Ascending aorta (tissue), 2 donors: ENCODE results near the gene CEP41. TPM values are rescaled to one million over a fixed set of nuclear protein-coding genes. Genes with fewer than 3 reads are reported as not detected.

Experiments
- DNase-seq, 2 donors: peaks; one replicate each; pipeline ENCODE4 v3.0.0-alpha.2; 2019; ENCODE audit warnings: low spot score in 2 of 2
- H3K27ac ChIP-seq, 2 donors: fragments of 200-600 bp; sonication (generic); one replicate each; pipeline ENCODE4 v1.5.1; 2016 to 2017; ENCODE audit warnings: mild to moderate bottlenecking in 1 of 2
- H3K27me3 ChIP-seq: fragments of 200-600 bp; sonication (generic); one replicate; pipeline ENCODE4 v1.5.1; 2017
- H3K36me3 ChIP-seq, 2 donors: fragments of 200-600 bp; sonication (generic); one replicate each; pipeline ENCODE4 v1.5.1; 2016
- H3K4me1 ChIP-seq, 2 donors: fragments of 200-600 bp; sonication (generic); one replicate each; pipeline ENCODE4 v1.5.1; 2016 to 2017; ENCODE audit warnings: mild to moderate bottlenecking in 1 of 2
- H3K4me3 ChIP-seq, 2 donors: fragments of 200-600 bp; sonication (generic); one replicate each; pipeline ENCODE4 v1.5.1; 2016 to 2017; ENCODE audit warnings: mild to moderate bottlenecking in 1 of 2
- H3K9me3 ChIP-seq, 2 donors: fragments of 200-600 bp; sonication (generic); one replicate each; pipeline ENCODE4 v1.5.1; 2016
- intact Hi-C: fragments of 100-400 bp; cut with DNase I; formaldehyde crosslinking; loops from one replicate; pipeline ENCODE4 v1.15.1; 2023
- total RNA-seq: library from RNA; depleted of rRNA; stranded (reverse); fragments of >200 nt; gene quantifications from one replicate; pipeline ENCODE4 v1.1.0, GENCODE V29; 2016
- TF ChIP-seq, protein P1 (sequence below), 3 experiments: fragments of 200-600 bp in 2 of 3; fragments of 450-650 bp in 1 of 3; sonication (generic) in 2 of 3; IDR thresholded peaks; one replicate each; pipeline ENCODE4 v1.5.1; 2016 to 2019; ENCODE audit warnings: antibody characterized with exemption in 3 of 3, mild to moderate bottlenecking in 1 of 3, moderate library complexity in 1 of 3

CEP41 gene
- total RNA-seq, 1 donor from 2014 or later = 4.3 TPM

GRCh38 chr7:130371046-130371445 is 69.8 kb downstream of the CEP41 start:
- H3K27me3 ChIP-seq = no peaks in the 10 kb centered on the region
- TF ChIP-seq, protein P1, sequence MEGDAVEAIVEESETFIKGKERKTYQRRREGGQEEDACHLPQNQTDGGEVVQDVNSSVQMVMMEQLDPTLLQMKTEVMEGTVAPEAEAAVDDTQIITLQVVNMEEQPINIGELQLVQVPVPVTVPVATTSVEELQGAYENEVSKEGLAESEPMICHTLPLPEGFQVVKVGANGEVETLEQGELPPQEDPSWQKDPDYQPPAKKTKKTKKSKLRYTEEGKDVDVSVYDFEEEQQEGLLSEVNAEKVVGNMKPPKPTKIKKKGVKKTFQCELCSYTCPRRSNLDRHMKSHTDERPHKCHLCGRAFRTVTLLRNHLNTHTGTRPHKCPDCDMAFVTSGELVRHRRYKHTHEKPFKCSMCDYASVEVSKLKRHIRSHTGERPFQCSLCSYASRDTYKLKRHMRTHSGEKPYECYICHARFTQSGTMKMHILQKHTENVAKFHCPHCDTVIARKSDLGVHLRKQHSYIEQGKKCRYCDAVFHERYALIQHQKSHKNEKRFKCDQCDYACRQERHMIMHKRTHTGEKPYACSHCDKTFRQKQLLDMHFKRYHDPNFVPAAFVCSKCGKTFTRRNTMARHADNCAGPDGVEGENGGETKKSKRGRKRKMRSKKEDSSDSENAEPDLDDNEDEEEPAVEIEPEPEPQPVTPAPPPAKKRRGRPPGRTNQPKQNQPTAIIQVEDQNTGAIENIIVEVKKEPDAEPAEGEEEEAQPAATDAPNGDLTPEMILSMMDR (IDR thresholded peaks at IDR 0.05) = no peak
- peak in 1 of 2 donors; percentile 85 for DNase-seq
- no peaks in the 10 kb centered on the region for H3K9me3 ChIP-seq
- H3K27ac ChIP-seq = peak overlapping the region; percentile 86 to 94
- peaks cover 25 to 44% of the 10 kb centered on the region in 2 donors for H3K4me1 ChIP-seq
- intact Hi-C loops = no loop called here
- H3K4me3 ChIP-seq = no peak overlapping the region
- H3K36me3 ChIP-seq = no peaks in the 10 kb centered on the region

DNA sequence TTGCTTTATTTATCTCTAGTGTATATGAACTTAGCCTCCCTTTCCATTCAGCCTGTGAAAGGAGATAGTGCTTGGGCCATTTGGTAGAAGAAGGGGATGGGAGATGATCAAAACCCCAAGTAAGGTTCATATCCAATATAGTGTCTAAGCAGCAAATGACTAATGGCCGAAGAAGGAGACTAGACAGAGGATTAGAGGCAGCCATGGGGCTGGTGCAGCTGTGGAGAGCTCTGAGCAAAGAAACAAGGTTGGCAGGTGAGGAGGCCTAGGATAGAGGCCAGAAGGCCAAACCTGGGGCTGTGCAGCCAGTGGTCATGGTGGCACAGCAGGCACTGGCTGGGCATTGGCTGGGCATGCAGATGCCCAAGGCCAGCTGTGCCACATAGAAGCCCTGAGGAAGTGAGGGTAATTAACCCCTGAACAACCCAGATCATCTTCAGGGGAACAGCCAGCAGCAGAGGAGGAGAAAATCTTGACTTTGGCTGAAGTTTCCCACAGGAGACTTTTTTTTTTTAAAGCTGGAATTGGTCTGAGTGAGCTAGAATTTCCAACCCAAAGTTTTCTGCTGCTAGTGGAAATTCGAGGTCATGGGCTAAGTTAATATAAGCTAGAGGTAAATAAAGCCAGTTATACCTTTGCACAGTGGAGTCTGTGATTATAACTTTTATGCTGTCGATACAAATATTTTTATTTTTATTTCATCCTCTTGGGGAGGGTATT is 70.8 kb downstream of the CEP41 start:
- Histone ChIP-seq H3K27ac (peak overlapping the region; percentile 13 to 86), H3K4me1 (peaks cover 25 to 44% of the 10 kb centered on the region in 2 donors), H3K9me3 (no peaks in the 10 kb centered on the region), H3K27me3 (no peaks in the 10 kb centered on the region), H3K36me3 (no peaks in the 10 kb centered on the region), H3K4me3 (no peak overlapping the region)
- intact Hi-C loops = loop anchor here (10.0 kb wide), 1 partner anchor 295 kb away; the partner anchor contains the start of gene COPG2
- no peak for DNase-seq
- TF ChIP-seq, protein P1 (IDR thresholded peaks at IDR 0.05) = no peak

DNA sequence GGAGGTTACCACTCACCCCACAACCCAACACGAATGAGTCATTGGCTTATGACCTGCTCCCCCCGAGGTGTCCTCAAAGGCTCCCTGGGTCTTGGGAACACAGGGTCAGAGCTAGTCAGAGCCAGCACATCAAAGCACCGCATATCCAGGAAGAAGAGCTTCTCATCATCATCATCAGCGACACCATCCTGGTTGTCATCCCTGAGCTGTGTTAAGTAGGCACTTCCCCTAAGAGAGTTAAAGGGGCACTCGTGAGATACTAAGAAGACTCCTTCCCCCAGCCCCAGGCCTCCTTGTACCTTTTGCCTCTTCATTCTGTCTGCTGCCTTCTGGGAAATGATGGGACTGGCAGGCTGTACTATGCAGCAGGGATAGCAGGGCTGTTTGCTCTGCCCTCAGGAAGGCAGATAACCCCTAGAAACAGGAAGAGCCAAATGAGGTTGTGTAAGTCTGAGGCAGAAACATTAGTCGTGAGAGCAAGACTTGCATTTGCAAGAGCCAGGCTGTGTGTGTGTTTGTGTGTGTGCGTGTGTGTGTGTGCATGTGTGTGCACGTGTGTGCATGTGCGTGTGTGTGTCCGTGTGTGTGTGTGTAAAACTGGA is 71.6 kb downstream of the CEP41 start:
- Histone ChIP-seq H3K4me1 (peaks cover 21 to 43% of the 10 kb centered on the region in 2 donors), H3K36me3 (no peaks in the 10 kb centered on the region)
- no peak for DNase-seq

DNA sequence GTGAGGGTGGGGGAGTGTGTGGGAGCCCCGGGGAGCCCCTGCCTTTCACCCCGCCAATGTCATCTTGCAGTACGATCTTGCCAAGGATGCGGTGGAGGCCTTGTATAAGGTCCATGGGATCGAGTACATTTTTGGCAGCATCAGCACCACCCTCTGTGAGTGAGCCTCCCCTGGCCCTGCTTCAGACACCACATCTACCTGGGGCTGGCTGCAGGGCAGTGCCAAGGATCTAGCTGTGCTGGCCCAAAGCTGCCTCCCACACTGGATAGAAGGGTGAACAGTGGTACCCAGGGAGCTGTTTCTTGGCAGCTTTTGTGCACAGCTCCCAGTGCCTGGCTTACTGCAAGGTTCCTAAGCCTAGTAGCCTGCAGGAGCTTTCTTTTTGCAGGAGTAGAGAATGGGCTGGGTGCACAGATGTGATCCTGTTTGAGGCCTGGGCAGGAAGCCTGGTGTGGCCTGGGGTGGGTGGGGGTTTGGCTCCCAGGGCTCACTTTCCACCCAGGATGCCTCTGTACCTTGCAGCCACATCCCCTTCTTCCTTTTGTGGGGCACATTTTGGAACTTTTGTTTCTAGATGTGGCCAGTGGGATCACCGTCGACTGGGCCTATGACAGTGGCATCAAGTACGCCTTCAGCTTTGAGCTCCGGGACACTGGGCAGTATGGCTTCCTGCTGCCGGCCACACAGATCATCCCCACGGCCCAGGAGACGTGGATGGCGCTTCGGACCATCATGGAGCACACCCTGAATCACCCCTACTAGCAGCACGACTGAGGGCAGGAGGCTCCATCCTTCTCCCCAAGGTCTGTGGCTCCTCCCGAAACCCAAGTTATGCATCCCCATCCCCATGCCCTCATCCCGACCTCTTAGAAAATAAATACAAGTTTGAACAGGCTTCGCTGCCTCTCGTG is 72.7 kb downstream of the CEP41 start:
- no peaks in the 10 kb centered on the region for H3K27me3 ChIP-seq
- intact Hi-C loops = loop anchor here (10.0 kb wide), 1 partner anchor 297 kb away; the partner anchor contains the start of gene COPG2
- TF ChIP-seq, protein P1 (IDR thresholded peaks at IDR 0.05) = no peak
- H3K4me3 ChIP-seq = no peak overlapping the region
- H3K9me3 ChIP-seq = no peaks in the 10 kb centered on the region
- H3K27ac ChIP-seq = no peak overlapping the region
- H3K36me3 ChIP-seq = no peaks in the 10 kb centered on the region
- DNase-seq = no peak
- peaks cover 13 to 39% of the 10 kb centered on the region in 2 donors for H3K4me1 ChIP-seq

More for the DNA sequence above, 71.6 kb downstream of the CEP41 start:
- H3K4me3 ChIP-seq = no peak overlapping the region
- H3K27me3 ChIP-seq = no peaks in the 10 kb centered on the region
- intact Hi-C loops = loop anchor here (10.0 kb wide), 1 partner anchor 296 kb away; the partner anchor contains the start of gene COPG2
- H3K27ac ChIP-seq = peak overlapping the region; percentile 19 to 86
- TF ChIP-seq, protein P1 (IDR thresholded peaks at IDR 0.05) = no peak
- H3K9me3 ChIP-seq = no peaks in the 10 kb centered on the region

DNA sequence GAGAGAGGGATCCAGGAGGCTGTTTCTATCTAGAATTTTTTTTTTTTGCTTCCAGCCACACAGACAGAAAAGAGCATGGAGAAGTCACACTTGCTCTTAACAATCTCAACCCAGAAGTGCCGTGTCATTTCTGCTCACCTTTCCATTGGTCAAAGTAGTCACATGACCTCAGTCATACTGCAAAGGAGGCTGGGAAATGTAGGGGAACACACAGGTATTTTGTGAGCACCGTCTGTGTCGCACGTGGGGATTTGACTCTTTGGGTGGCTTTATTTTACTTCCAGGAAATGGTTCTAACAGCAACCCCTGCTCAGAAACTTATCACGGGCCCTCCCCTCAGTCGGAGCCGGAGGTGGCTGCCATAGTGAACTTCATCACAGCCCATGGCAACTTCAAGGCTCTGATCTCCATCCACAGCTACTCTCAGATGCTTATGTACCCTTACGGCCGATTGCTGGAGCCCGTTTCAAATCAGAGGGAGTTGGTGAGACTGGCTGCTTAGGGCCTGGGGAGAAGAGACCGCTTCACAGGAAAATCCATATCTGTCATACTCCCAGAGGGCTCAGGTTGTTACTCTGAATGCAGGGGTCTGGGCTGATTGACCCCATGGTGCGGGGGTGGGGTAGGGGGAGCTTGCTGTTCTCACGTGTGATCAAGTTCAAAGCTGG is 73.6 kb downstream of the CEP41 start:
- DNase-seq = no peak
- Histone ChIP-seq H3K36me3 (no peaks in the 10 kb centered on the region), H3K27ac (no peak overlapping the region), H3K4me3 (no peak overlapping the region), H3K9me3 (no peaks in the 10 kb centered on the region), H3K4me1 (peaks cover 8 to 30% of the 10 kb centered on the region in 2 donors), H3K27me3 (no peaks in the 10 kb centered on the region)
- TF ChIP-seq, protein P1 (IDR thresholded peaks at IDR 0.05) = no peak
- intact Hi-C loops = loop anchor here (10.0 kb wide), 1 partner anchor 298 kb away; the partner anchor contains the start of gene COPG2
